ENCODE measurements around the gene DCK. TPM values are rescaled to one million over a fixed set of nuclear protein-coding genes. Genes with fewer than 3 reads are reported as not detected.
"Not testable (repeated sequence)": the region's sequence is repeated elsewhere in the genome, so short reads cannot be mapped to it uniquely, and the experiment has no call there.

The DCK gene
- total RNA-seq, 1 experiment from 2014 or later, result 21.0 TPM

GRCh38 chr4:71005025-71005424 is 11.6 kb downstream of the DCK start:
- ATAC-seq; H3K4me3 ChIP-seq (ENCODE audit: low read length); DNase-seq; H3K27me3 ChIP-seq (ENCODE audit: low read length); H3K9ac ChIP-seq (ENCODE audit: low read length); H3K4me2 ChIP-seq (ENCODE audit: low read length); H3K36me3 ChIP-seq (ENCODE audit: low read depth, low read length); H3K4me1 ChIP-seq (ENCODE audit: insufficient read depth, low read length); H3K27ac ChIP-seq (ENCODE audit: low read length); CTCF ChIA-PET; H4K20me1 ChIP-seq (ENCODE audit: low read length); intact Hi-C loops (cut with micrococcal nuclease); H3F3A ChIP-seq (ENCODE audit: low read length, unreplicated experiment); H2AFZ ChIP-seq (ENCODE audit: low read length); H3K9me3 ChIP-seq (ENCODE audit: low read length); BruUV-seq (replicated peaks); H3K9me2 ChIP-seq (replicated peaks; ENCODE audit: low read length); POLR2A ChIA-PET (ENCODE audit: unreplicated experiment): not testable (repeated sequence)
- H3K79me2 ChIP-seq (ENCODE audit: low read length), result peaks cover 43% of the 10 kb centered on the region

GRCh38 chr4:71006203-71006907 is 12.9 kb downstream of the DCK start:
- Histone ChIP-seq H3K9ac (ENCODE audit: low read length) (no peak overlapping the region), H3K79me2 (ENCODE audit: low read length) (peaks cover 36% of the 10 kb centered on the region), H3K9me2 (replicated peaks; ENCODE audit: low read length) (no peaks in the 10 kb centered on the region), H3K36me3 (ENCODE audit: low read depth, low read length) (no peaks in the 10 kb centered on the region), H3F3A (ENCODE audit: low read length, unreplicated experiment) (no peaks in the 10 kb centered on the region), H3K4me2 (ENCODE audit: low read length) (no peak overlapping the region), H4K20me1 (ENCODE audit: low read length) (no peaks in the 10 kb centered on the region; the same call in 1 of the 2 replicates), H3K4me3 (ENCODE audit: low read length) (no peak overlapping the region), H3K9me3 (ENCODE audit: low read length) (no peaks in the 10 kb centered on the region), H3K4me1 (ENCODE audit: insufficient read depth, low read length) (0 out of 2 replicates have a peak, but pooled peaks cover 5% of the 10 kb centered on the region), H3K27ac (ENCODE audit: low read length) (no peak overlapping the region), H2AFZ (ENCODE audit: low read length) (no peak overlapping the region), H3K27me3 (ENCODE audit: low read length) (no peaks in the 10 kb centered on the region)
- DNase-seq (no peak), ATAC-seq (no peak)
- ChIA-PET CTCF (no interaction called here), POLR2A (ENCODE audit: unreplicated experiment) (no interaction called here)
- intact Hi-C loops (cut with micrococcal nuclease), result no loop called here
- BruUV-seq (replicated peaks), result no TSS peak
- TF ChIP-seq, protein P1, sequence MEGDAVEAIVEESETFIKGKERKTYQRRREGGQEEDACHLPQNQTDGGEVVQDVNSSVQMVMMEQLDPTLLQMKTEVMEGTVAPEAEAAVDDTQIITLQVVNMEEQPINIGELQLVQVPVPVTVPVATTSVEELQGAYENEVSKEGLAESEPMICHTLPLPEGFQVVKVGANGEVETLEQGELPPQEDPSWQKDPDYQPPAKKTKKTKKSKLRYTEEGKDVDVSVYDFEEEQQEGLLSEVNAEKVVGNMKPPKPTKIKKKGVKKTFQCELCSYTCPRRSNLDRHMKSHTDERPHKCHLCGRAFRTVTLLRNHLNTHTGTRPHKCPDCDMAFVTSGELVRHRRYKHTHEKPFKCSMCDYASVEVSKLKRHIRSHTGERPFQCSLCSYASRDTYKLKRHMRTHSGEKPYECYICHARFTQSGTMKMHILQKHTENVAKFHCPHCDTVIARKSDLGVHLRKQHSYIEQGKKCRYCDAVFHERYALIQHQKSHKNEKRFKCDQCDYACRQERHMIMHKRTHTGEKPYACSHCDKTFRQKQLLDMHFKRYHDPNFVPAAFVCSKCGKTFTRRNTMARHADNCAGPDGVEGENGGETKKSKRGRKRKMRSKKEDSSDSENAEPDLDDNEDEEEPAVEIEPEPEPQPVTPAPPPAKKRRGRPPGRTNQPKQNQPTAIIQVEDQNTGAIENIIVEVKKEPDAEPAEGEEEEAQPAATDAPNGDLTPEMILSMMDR (conservative IDR thresholded peaks at IDR 0.05; ENCODE audit: low read depth, low read length), result no peak
- TF ChIP-seq EZH2 (IDR thresholded peaks at IDR 0.05; ENCODE audit: low read length, unreplicated experiment), result no peak
- no peak for TF ChIP-seq EZH2phosphoT487 (IDR thresholded peaks at IDR 0.05; ENCODE audit: borderline replicate concordance, low read length)

- no peaks in the 10 kb centered on the region for H3F3A ChIP-seq (ENCODE audit: low read length, unreplicated experiment)
- ChIA-PET POLR2A (ENCODE audit: unreplicated experiment) (no interaction called here), CTCF (no interaction called here)
- no peak overlapping the region for H3K4me2 ChIP-seq (ENCODE audit: low read length)
- DNase-seq (no peak), ATAC-seq (no peak)
- H3K9me3 ChIP-seq (ENCODE audit: low read length), result no peaks in the 10 kb centered on the region
- no peak overlapping the region for H3K9ac ChIP-seq (ENCODE audit: low read length)
- no peaks in the 10 kb centered on the region for H3K9me2 ChIP-seq (replicated peaks; ENCODE audit: low read length)
- no TSS peak for BruUV-seq (replicated peaks)
- H3K4me3 ChIP-seq (ENCODE audit: low read length), result no peak overlapping the region
- peaks cover 22% of the 10 kb centered on the region for H3K79me2 ChIP-seq (ENCODE audit: low read length)
- H4K20me1 ChIP-seq (ENCODE audit: low read length), result no peaks in the 10 kb centered on the region; the same call in 1 of the 2 replicates
- H3K27me3 ChIP-seq (ENCODE audit: low read length), result no peaks in the 10 kb centered on the region
- TF ChIP-seq, protein P1 (conservative IDR thresholded peaks at IDR 0.05; ENCODE audit: low read depth, low read length), result no peak
- H3K36me3 ChIP-seq (ENCODE audit: low read depth, low read length), result no peaks in the 10 kb centered on the region
- no peak overlapping the region for H2AFZ ChIP-seq (ENCODE audit: low read length)
- H3K4me1 ChIP-seq (ENCODE audit: insufficient read depth, low read length), result 0 out of 2 replicates have a peak, but pooled peaks cover 5% of the 10 kb centered on the region
- H3K27ac ChIP-seq (ENCODE audit: low read length), result no peak overlapping the region
- intact Hi-C loops (cut with micrococcal nuclease), result no loop called here
Observed at GRCh38 chr4:71008196-71008595, 14.7 kb downstream of the DCK start.
